Right lung (tissue), 5 donors: ENCODE measurements around the gene LYZL2. TPM values are rescaled to one million over a fixed set of nuclear protein-coding genes. Genes with fewer than 3 reads are reported as not detected.
A peak's percentile ranks its signal among the peaks of the same experiment; 100 is the strongest.
"Not testable (repeated sequence)": the region's sequence is repeated elsewhere in the genome, so short reads cannot be mapped to it uniquely, and the experiment has no call there.

ENCODE experiments used
- DNase-seq, 2 donors: peaks; one replicate each; pipeline ENCODE4 v3.0.0-alpha.2; 2013
- polyA plus RNA-seq, 5 donors: library from polyadenylated mRNA; unstranded; fragments of 120-200 nt; gene quantifications; one replicate each; pipeline versions ENCODE4 v1.2.1 to v1.2.3, GENCODE V29; 2013; ENCODE audit warnings: inconsistent platforms in 1 of 5, low replicate concordance in 1 of 5; ENCODE audit not compliant: insufficient read length in 5 of 5, insufficient read depth in 1 of 5

Gene LYZL2
- polyA plus RNA-seq, 5 donors = not detected

DNA sequence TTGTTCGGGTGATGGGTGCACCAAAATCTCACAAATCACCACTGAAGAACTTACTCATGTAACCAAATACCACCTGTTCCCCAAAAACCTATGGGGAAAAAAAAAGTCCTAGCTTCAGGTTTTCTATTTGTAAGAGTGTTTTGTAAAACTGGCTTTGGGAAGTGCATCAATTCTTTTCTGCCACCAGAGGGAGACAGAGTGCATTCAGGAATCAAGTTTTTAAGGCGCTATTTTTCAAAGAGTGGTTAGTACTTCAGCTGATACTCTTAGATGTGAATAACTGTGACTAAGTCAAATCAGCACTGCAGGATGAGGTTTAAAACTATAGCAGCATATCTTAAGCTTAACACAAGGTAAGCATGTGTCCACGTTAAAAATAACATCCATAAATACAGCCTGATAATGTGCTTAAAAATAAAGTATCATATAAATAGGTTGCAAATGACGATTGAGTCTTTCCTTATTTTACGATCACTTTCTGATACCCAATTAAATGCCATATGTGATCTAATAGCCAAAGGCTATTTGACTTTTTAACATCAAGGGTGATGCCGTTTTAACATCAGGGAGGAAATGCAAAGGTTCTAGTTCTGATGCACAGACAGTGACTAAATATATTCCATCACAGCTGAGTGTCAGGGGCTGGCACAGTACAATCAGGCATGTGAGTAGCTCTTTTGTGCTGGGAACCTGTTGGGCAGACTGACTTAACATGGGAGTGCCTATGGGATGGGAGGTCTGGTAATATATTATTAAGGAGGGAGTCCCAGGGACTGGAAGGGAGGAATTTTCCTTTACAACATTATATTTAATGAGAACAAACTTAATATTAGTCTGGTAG is 10.6 kb upstream of the LYZL2 start:
- DNase-seq = peak; percentile 34 to 35

DNA sequence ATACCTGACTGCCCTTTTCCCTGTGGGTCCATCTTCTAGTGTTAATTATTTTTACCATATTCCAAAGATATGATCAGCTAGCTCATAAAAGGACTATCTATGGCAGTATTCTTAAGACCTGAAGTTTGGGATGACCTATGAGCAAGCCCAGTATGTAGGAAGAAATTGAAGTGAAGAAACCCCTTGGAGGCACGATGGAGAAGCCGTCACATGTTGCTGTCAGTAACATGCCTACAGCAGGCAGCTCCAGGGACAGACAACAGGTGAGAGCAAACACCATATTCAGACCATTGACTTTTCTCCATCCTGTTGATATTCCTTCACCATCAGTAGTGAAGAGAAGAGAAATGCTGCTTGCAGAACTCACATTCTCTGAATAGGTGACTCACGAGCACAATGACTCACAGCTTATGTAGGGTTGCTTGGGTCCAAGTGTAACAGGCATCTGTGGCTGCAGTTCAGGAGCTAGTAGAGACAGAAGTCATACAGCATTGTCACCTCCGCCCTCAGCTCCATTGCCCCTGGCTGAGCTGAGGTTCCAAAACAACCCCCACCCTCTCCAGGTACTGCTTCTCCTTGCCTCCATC is 8.4 kb upstream of the LYZL2 start:
- no peak for DNase-seq

GRCh38 chr10:30631188-30631587 is 1.6 kb upstream of the LYZL2 start:
- DNase-seq = no peak

DNA sequence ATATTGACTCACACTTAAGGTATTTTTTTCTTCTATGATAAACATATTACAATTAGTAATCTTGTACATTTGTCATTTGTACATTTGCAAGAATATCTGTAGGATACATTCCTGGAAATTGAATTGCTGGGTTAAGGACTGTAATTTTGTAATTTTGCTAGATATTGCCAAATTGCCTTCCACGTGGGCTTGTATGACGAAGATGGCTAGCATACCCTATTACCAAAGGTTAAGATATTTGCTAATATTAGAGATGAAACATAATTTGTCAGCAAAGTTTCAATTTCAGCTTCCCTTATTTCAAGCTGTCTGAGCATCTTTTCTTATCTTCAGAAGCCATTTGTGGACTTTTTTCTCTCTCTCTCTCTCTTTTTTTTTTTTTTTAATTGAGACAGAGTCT is 1.0 kb upstream of the LYZL2 start:
- no peak for DNase-seq

- not testable (repeated sequence) for DNase-seq
Observed at GRCh38 chr10:30628576-30628975, 977 bp downstream of the LYZL2 start.

DNA sequence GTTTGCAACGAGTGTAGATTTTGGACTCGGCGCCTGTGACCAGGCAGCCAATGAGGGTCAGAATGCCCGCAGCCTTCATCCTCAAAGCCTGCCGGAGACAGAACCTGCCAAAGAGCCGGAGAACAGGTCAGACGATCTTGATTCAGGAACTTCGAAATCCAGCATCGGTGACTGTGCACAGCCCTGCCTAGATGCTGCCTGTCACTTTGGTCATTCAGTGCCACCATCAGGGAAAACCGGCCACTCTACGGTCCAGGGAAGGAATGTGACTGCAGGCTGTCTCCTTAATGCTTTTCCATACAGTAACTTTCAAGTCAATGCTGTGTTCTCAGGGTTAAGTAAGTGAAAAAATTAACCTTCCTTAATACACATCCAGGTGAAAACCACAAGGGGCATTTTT is 2.7 kb downstream of the LYZL2 start:
- not testable (repeated sequence) for DNase-seq

DNA sequence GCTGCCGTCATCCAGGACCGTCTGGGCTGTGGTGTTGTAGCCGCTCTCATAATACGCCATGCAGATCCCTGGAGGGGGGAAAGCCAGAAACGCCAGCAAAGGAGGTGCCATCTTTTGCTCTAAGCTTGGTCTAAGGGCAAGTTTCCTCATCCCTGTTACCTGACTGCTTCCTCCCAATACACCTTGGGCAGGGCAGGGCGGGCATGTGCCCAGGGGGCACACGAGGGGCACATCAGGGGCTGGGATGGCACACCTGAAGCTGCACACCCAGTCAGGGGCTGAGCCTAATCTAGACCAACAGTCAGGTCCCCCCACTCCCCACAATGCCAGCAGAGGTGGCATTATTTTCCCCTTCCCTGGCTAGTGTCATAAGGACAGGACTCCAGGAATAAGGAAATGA is 3.4 kb downstream of the LYZL2 start:
- not testable (repeated sequence) for DNase-seq

GRCh38 chr10:30625080-30625479 is 4.5 kb downstream of the LYZL2 start:
- no peak for DNase-seq

- no peak for DNase-seq
Observed at GRCh38 chr10:30619966-30620365, 9.6 kb downstream of the LYZL2 start.

- DNase-seq = no peak
Observed at GRCh38 chr10:30617070-30617469, 12.5 kb downstream of the LYZL2 start.

GRCh38 chr10:30611041-30611440 is 18.5 kb downstream of the LYZL2 start:
- not testable (repeated sequence) for DNase-seq

DNA sequence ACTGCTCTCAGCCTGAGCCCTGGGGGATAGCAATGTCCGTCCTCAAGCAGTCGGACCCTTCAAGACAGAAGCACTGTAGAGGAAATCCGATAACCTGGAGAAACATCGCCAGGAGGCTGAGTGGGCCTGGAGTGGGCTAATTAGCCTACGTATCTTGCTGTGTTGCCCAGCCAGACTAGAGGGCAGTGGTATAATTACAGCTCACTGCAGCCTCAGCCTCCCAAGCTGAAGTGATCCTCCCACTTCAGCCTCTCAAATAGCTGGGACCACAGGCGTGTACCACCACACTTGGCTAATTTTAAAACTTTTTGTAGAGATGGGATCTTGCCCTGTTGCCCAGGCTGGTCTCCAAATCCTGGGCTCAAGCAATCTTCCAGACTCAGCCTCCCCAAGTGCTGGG is 21.7 kb downstream of the LYZL2 start:
- DNase-seq = no peak

- DNase-seq = no peak
Observed at GRCh38 chr10:30606313-30606712, 23.2 kb downstream of the LYZL2 start.

- not testable (repeated sequence) for DNase-seq
Observed at GRCh38 chr10:30605341-30606121, 24.0 kb downstream of the LYZL2 start.

DNA sequence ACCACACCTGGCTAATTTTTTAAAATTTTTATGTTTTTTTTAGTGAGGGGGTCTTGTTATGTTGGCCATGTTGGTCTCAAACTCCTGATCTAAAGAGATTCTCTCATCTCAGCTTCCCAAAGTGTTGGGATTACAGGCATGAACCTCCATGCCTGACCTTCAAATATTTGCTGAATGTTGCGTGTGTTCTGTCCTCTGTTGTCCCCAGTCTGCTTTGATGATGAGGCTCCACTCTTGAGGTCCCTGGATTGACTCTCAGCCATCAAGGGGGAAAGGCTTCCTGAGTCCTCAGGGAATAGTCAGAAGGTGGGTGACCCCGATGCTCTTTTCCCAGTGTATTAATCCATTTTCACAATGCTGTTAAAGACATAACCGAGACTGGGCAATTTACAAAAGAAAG is 26.0 kb downstream of the LYZL2 start:
- no peak for DNase-seq

DNA sequence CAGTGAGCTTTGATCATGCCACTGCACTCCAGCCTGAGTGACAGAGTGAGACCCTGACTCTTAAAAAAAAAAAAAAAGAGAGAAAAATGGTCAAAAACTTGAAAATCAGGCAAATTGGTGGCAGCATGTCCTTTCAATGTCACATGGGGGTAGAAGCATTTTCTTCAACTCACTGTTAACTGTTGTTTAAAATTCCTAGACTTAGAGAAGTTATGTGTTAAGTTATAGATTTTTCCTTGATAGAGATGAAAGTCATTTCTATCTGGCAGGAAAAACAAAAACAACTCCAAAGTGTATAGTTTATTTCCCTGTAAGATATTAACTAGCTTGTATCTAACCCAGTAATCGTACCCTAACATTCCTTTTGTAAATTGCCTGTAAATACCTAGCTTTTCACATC is 26.8 kb downstream of the LYZL2 start:
- DNase-seq = no peak

DNA sequence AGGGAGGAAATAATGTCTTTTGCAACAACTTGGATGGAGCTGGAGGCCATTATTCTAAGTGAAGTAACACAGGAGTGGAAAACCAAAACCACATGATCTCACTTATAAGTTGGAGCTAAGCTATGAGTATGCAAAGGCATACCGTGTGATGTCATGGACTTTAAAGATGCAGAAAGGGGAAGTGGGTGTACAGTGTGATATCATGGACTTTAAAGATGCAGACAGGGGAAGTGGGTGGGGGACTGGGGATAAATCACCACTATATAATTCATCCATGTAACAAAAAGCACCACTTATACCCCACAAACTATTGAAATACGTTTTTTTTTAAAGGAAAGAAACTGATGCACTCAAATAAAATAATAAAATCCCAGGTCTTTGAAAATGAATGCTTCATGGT is 29.5 kb downstream of the LYZL2 start:
- no peak for DNase-seq

- DNase-seq = no peak
Observed at GRCh38 chr10:30598105-30598776, 31.3 kb downstream of the LYZL2 start.

GRCh38 chr10:30597433-30597824 is 32.1 kb downstream of the LYZL2 start:
- not testable (repeated sequence) for DNase-seq

DNA sequence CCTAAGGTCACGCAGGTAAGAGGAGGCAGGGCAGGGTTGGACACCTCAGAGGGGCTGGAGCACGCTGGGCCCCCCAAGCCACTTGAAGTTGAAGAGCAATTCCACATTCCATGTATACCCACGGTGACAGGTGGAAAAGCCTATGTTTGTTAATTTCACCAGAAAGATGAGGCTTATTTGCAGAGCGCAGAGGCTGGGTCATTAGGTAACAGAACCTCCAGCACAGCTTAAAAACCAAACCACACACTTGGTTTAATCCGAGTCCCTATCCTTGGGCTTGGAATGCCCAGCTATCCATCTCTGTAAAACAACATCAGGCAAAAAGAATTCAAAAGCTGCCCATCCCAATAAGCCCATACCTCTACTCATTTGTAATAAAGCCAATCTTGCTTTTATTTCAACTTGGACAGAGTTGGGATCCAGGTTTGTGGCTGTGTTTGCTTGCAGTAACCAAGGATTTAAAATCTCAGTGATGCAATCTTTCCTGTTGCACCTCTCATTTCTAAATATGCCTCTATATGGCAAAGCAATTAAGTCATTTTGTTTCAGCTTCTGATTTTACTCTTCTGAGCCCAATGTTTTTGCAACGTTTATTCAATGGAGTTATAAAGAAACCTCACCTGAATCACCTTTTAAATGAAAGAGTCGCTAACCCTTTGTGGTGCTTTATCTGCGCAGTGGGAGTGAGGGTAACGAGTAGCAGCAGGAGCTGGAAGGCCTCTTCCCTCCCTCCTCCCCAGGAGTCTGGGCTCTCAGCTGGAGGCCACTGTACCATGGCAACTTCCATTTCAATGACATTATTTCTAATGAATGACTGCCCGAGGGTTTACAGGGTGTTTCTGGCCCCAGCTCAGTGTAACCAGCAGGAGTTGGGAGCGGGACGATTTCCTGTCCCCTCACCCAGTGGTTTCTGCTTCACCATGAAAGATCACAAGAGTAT is 32.8 kb downstream of the LYZL2 start:
- DNase-seq = not testable (repeated sequence)

- DNase-seq = no peak
Observed at GRCh38 chr10:30596013-30596412, 33.5 kb downstream of the LYZL2 start.
